T1000 (cell line): Measurements from ENCODE around the gene TPSAB1.
"Not testable (repeated sequence)": the region's sequence is repeated elsewhere in the genome, so short reads cannot be mapped to it uniquely, and the experiment has no call there.

ENCODE experiments used
- DNase-seq: peaks from one replicate; lab custom pipeline; 2025; ENCODE audit warnings: mixed read lengths; lab: John Stamatoyannopoulos, UW

Gene TPSAB1

DNA sequence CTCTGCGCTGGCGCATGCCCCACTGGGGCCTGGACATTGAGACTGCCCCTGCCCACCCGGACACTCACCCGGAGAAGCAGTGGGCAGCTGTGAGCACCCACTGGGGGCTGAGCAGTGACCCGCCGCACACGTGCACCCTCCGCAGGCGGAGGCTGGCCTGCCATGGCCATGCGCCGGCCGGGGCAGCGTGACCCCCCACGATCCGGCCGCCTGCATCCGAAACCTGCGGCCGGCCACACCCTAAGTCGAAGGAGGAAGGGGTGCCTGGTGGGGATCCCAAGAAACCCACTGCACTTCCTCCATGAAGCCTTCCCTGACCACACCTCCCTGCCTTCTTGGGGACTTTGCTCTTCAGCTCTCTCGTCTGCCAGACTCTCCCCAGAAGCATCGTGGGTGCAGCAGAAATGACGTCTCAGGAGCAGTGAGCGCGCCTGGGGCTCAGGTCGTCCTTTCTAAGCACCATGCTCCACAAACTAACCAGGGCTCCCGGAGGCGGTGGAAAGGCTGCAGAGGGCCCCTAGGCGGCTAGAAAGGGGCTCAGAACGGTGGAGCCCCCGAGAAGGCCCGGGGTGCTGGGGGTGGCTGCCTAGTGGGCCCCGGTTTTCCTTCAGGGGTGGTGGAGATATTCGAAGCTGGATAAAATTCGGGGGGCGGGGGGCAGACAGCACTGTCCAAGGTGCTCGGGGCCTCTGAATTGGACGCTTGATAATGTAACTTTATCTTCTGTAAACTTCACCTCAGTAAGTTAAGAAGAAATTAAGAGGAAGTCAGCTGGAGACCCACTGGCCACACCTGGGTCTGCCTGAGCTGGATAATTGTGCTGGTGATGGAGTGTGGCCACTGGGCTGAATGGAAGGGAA is 16.9 kb upstream of the TPSAB1 start:
- DNase-seq, result no peak

DNA sequence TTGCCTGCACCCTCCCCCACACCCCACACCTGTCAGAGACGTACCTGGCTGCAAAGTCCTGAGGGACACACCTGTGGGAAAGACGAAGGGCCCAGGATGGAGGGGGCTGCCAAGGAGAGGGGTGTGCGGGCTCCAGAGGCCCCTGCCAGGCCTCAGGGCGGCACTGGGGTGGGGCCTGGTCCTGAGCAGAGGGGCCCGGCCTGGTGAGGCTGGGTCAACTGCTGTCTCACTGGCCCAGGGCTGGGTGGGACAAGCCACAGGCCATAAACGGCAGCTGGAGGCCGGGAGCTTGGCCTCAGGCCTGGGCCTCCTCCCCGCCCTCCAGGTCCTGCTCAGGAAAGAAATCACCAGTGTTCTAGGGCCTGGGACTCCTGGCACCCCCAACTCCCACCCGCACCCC is 15.9 kb upstream of the TPSAB1 start:
- no peak for DNase-seq

- no peak for DNase-seq
These were observed 15.5 kb upstream of the TPSAB1 start, which contains the start of gene TPSG1 for GRCh38 chr16:1225051-1225451. Gene TPSG1, minus strand, starts transcription at chr16:1225268. Its CDS starts 16 bp downstream, at chr16:1225252.

DNA sequence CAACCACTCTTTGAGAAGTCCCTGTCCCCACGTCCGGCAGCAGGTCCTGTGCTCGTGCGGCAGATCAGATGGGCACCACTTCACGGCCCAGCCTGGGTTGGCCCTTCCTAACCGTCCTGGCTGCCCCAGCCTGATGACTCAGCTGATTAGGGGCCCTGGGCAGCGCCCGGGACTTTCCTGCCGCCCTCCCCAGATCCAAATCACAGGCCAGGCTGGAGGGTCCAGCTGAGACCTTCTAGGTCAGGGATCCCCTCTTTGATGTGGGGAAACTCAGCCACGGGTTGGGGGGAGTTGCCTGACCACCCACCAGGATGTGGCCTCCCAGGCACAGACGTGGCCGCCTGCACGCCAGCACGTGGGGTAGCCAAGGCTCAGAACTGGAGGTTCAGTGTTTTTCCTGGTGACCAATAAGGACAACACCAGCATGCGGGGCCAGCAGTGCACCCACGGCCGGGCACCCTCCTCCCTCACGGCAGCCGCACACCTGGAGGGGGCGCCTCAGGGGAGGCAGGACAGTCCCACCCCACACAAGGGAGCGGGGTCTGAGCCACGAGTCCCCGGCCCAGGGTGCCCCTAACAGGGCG is 14.7 kb upstream of the TPSAB1 start:
- DNase-seq, result not testable (repeated sequence)

GRCh38 chr16:1226692-1227091 is 13.8 kb upstream of the TPSAB1 start:
- DNase-seq, result not testable (repeated sequence)

- DNase-seq, result not testable (repeated sequence)
These were observed 12.3 kb upstream of the TPSAB1 start for GRCh38 chr16:1228227-1228626.

DNA sequence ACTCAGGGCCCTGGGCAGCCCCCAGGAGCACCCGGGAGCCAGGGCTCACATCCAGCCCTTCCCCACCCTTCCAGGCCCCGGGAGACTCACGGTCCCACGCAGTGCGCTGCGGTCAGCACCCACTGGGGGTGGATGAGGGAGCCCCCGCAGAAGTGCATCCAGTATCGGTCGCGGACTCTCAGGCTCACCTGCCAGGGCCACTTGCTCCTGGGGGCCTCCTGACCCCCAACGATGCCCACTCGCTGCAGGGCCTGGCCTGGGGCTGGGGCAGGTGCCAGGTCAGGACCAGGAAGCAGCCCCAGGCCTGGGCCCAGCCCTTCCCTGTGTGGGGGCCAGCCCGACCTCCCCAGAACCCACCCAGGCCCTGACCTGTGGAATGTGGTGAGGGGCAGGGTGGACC is 11.0 kb upstream of the TPSAB1 start:
- DNase-seq, result not testable (repeated sequence)

GRCh38 chr16:1230084-1230470 is 10.4 kb upstream of the TPSAB1 start, which contains the start of gene TPSB2:
Gene TPSB2, minus strand, starts transcription at chr16:1230184. Its CDS starts 233 bp downstream, at chr16:1229951.
- not testable (repeated sequence) for DNase-seq

- DNase-seq, result not testable (repeated sequence)
These were observed 9.9 kb upstream of the TPSAB1 start for GRCh38 chr16:1230471-1231212.

DNA sequence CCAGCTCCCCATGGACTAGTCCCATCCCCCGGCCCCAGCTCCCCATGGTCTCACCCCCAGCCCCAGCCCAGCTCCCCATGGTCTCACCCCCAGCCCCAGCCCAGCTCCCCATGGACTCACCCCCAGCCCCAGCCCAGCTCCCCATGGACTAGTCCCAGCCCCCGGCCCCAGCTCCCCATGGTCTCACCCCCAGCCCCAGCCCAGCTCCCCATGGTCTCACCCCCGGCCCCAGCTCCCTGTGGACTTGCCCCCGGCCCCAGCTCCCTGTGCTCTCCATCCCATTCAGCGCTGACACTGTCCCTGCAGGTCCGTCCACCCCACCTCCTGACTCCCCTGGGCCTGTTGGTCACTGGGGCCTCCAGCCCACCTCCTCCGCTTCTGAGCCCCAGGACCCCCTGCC is 9.2 kb upstream of the TPSAB1 start:
- DNase-seq, result not testable (repeated sequence)

- not testable (repeated sequence) for DNase-seq
These were observed 8.3 kb upstream of the TPSAB1 start for GRCh38 chr16:1232049-1232748.

DNA sequence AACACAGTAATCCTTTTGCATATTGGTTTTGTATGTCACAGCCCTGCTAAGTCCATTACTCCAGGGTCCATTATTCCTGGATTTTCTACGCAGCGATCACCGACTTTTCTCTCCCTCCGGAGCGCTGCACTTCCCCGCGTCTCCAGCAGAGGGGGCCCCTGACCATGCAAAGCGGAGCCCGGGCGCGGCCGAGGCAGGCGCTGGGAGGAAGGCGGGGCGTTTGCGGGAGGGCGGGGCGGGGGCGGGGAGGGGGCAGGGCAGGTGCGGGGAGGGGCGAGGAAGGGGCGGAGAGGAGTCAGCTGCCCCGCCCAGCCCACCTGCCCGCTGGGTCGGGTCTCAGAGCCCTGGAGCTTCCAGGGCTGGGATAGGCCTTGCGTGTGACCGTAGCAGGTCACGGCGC is 3.8 kb upstream of the TPSAB1 start:
- DNase-seq, result not testable (repeated sequence)

GRCh38 chr16:1237990-1238389 is 2.5 kb upstream of the TPSAB1 start:
- DNase-seq, result no peak

DNA sequence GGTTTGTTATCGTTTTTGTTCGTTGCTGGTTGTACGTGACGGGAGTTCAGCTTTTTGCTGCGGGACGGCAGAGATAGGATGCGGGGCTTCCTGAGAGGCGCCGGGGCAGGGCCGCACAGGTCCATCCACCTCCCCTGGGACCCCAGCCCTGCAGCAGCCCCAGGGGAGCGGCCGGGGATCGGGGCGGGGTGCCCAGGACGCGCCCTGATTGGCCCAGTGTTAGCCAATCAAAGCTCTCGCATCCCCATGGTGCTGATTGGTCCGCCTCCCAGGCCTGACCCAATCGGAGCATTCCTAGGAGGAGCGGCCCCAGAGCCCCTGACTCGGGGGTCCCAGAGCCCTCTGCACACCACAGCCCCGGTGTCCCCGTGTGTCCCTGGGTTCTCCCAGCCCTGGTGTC is 1.6 kb upstream of the TPSAB1 start:
- DNase-seq, result not testable (repeated sequence)

GRCh38 chr16:1239575-1239974 is 930 bp upstream of the TPSAB1 start:
- DNase-seq, result not testable (repeated sequence)

- not testable (repeated sequence) for DNase-seq
These were observed 576 bp downstream of the TPSAB1 start for GRCh38 chr16:1241081-1241480.

GRCh38 chr16:1243363-1243762 is 2.9 kb downstream of the TPSAB1 start:
- DNase-seq, result not testable (repeated sequence)

DNA sequence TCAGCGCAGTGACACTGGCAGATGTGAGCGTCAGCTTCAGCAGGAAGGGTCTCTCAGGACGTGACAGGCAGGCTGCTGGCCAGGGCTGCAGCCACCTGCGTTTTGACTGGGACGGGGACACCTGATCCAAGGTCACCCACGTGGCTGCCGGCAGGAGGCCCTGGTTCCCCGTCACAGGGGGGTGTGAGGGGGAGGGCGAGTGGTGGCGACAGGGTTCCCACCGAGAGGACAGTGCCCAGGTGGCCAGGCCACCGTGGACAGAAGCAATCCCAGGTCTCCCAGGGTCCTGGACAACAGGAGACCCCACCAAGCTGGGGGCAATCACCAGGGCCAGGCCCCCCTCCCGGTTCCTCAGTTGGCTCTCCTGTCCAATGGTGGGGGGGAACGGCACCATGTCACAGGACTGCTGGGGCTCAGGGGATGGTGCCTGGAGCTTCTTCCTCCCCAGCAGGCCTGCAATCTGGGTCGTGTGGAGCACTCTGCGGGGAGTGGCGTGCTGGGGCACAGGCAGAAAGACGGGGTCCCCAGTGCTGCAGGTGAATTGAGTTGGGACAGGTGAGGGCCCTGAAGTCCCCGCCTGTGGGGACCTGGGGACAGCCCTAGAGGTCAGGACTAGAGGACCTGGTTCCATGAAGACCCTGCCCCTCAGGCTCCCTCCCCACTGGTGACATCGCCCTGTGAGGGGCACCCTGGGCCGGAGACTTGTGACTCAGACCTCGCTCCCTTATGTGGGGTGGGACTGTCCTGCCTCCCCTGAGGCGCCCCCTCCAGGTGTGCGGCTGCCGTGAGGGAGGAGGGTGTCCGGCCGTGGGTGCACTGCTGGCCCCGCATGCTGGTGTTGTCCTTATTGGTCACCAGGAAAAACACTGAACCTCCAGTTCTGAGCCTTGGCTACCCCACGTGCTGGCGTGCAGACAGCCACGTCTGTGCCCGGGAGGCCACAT is 3.7 kb downstream of the TPSAB1 start:
- DNase-seq, result not testable (repeated sequence)

- DNase-seq, result no peak
These were observed 4.4 kb downstream of the TPSAB1 start for GRCh38 chr16:1244881-1245280.

DNA sequence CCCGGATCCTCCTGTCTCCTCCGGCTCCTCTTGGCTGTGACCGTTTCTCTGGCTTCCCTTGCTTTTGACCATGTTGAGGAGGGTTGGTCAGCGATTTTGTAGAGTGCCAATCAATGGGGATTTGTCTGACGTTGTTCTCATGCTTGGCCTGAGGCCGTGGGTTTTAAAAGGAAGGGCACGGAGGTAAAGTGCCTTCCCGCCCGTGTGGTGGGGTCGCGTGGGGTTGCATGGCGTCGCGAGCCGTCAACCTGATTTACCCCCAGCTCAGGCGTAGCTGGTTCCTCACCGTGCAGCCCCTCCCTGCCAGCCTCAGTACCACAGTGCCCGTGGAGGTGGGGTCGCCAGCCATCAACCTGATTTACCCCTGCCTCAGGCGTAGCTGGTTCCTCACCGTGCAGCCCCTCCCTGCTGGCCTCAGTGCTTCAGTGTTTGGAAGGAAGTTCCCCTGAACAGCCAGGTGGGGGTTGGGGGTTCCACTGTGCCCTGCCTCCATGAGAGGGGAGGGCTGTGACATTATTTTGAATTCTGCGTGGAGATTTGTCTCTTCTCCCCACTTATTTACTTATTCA is 5.0 kb downstream of the TPSAB1 start:
- DNase-seq, result no peak
